Ovary (tissue), 9 donors: Measurements from ENCODE around the gene DOCK2. TPM values are rescaled to one million over a fixed set of nuclear protein-coding genes. Genes with fewer than 3 reads are reported as not detected.

Experiments
- DNase-seq, 5 donors: peaks; one replicate each; pipeline ENCODE4 v3.0.0-alpha.2; 2019 to 2020
- H3K27ac ChIP-seq, 2 donors: fragments of 200-600 bp; one replicate each; pipeline versions ENCODE4 v1.5.1 to v1.8.0; 2019 to 2022
- H3K27me3 ChIP-seq: fragments of 200-600 bp; one replicate; pipeline ENCODE4 v1.8.0; 2022
- H3K36me3 ChIP-seq: fragments of 200-600 bp; sonication (generic); one replicate; pipeline ENCODE4 v1.5.1; 2019
- H3K4me1 ChIP-seq: one replicate; pipeline ENCODE4 v1.8.1; 2013; ENCODE audit warnings: mild to moderate bottlenecking, moderate library complexity; ENCODE audit not compliant: insufficient read depth
- H3K4me3 ChIP-seq: fragments of 200-600 bp; sonication (generic); one replicate; pipeline ENCODE4 v1.5.1; 2017
- H3K9me3 ChIP-seq, 2 donors: fragments of 200-600 bp in 1 of 2; sonication (generic) in 1 of 2; one replicate each; pipeline versions ENCODE4 v1.5.1 to v1.8.1; 2013 to 2019; ENCODE audit warnings: mild to moderate bottlenecking in 1 of 2, moderate library complexity in 1 of 2
- EP300 ChIP-seq: sonication (generic); formaldehyde crosslinking; IDR thresholded peaks from one replicate; pipeline ENCODE4 v1.6.1; 2017; ENCODE audit warnings: antibody characterized with exemption
- POLR2A ChIP-seq: fragments of 450-650 bp; IDR thresholded peaks from one replicate; pipeline ENCODE4 v1.6.1; 2017; ENCODE audit warnings: antibody characterized with exemption, mild to moderate bottlenecking, moderate library complexity
- WGBS, 3 donors: extraction: QIAGEN DNeasy Blood & Tissue Kit in 1 of 3; methylation state at CpG; one replicate each; pipeline versions ENCODE4 v1.1.5 to v1.1.7; 2013 to 2017; 5-methylcytosine and 5-hydroxymethylcytosine counted together
- intact Hi-C, 4 donors: fragments of 100-400 bp; cut with DNase I; formaldehyde crosslinking; loops; one replicate each; pipeline versions ENCODE4 v1.11.0 to v1.15.1; 2022 to 2023
- polyA plus RNA-seq, 2 donors: library from polyadenylated mRNA; stranded (reverse); fragments of 200-250 nt in 1 of 2; fragments of 350-450 nt in 1 of 2; fragmentation: Illumina TruSeq in 1 of 2; extraction: RNeasy Lipid Tissue Mini Kit (QIAGEN cat#74804) in 1 of 2; gene quantifications; one replicate each; pipeline ENCODE4 v1.2.3, GENCODE V29; 2013 to 2014
- total RNA-seq, 7 donors: library from RNA; depleted of rRNA in 2 of 7; stranded (reverse); fragments of >200 nt in 2 of 7; fragmentation: NEBNext Ultra II Directional in 3 of 7; extraction: Animal tissue kit (Norgen Biotek cat#: 25700) in 3 of 7; gene quantifications; one replicate each; pipeline versions ENCODE4 v1.1.0 to v1.2.4, GENCODE V29; 2016 to 2023
- TF ChIP-seq, protein P1 (sequence below), 3 donors: fragments of 450-650 bp in 2 of 3; fragments of 200-600 bp in 1 of 3; IDR thresholded peaks; one replicate each; pipeline versions ENCODE4 v1.5.1 to v1.8.0; 2016 to 2022; ENCODE audit warnings: antibody characterized with exemption in 3 of 3, mild to moderate bottlenecking in 1 of 3
- donor health status: DM: no; HTN: no; CAD: no; lungs with moderate emphysema.
- donor health status: DM: no; HTN: no; CAD: no.
- donor health status: Bipolar disorder and iron deficiency.
- donor health status: DM: yes; HTN: yes; CAD: no.
- donor health status: DM: no; HTN: no; CAD: no.
- donor health status: DM: yes; HTN: yes; CAD: no.

The DOCK2 gene
- total and polyA plus RNA-seq, 9 donors: 1.3 to 10.2 (median 5.4) TPM

- Histone ChIP-seq H3K4me3 (no peak overlapping the region), H3K4me1 (no peaks in the 10 kb centered on the region), H3K27me3 (no peaks in the 10 kb centered on the region), H3K27ac (no peak overlapping the region), H3K36me3 (no peaks in the 10 kb centered on the region), H3K9me3 (no peaks in the 10 kb centered on the region)
- DNase-seq: no peak
- WGBS, 3 donors: 51 to 61% (median 58%) methylated on average over 3 of the region's 3 CpGs
- TF ChIP-seq EP300: no peak
- TF ChIP-seq, protein P1, sequence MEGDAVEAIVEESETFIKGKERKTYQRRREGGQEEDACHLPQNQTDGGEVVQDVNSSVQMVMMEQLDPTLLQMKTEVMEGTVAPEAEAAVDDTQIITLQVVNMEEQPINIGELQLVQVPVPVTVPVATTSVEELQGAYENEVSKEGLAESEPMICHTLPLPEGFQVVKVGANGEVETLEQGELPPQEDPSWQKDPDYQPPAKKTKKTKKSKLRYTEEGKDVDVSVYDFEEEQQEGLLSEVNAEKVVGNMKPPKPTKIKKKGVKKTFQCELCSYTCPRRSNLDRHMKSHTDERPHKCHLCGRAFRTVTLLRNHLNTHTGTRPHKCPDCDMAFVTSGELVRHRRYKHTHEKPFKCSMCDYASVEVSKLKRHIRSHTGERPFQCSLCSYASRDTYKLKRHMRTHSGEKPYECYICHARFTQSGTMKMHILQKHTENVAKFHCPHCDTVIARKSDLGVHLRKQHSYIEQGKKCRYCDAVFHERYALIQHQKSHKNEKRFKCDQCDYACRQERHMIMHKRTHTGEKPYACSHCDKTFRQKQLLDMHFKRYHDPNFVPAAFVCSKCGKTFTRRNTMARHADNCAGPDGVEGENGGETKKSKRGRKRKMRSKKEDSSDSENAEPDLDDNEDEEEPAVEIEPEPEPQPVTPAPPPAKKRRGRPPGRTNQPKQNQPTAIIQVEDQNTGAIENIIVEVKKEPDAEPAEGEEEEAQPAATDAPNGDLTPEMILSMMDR (IDR thresholded peaks at IDR 0.05): no peak
- TF ChIP-seq POLR2A: no peak
- intact Hi-C loops: no loop called here
These were observed 199.9 kb downstream of the DOCK2 start for GRCh38 chr5:169836835-169837536.

- intact Hi-C loops: no loop called here
- Histone ChIP-seq H3K4me1 (no peaks in the 10 kb centered on the region), H3K27ac (no peak overlapping the region), H3K4me3 (no peak overlapping the region), H3K36me3 (no peaks in the 10 kb centered on the region), H3K9me3 (no peaks in the 10 kb centered on the region), H3K27me3 (no peaks in the 10 kb centered on the region)
- no peak for DNase-seq
- TF ChIP-seq POLR2A: no peak
- TF ChIP-seq EP300: no peak
- TF ChIP-seq, protein P1 (IDR thresholded peaks at IDR 0.05): no peak
These were observed 200.6 kb downstream of the DOCK2 start for GRCh38 chr5:169837686-169838085.

DNA sequence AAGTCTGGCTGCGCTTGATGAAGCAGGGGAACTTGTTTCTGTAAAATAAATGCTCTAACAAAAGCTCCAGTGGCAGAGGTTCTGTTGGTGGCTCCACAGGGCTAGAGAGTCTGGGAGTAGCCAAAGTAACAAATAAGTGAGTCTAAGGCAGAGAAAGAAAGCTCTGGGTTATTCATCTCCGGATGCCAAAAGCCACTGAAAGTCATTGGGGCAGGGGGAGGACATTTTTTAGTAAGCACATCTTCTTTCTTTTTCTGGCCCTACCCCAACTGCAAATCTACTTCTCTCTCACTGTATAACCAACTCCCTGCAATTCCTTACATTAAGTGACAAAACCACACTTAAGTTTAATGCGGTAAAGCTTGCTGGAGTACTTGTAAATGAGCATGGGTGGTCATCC is 201.6 kb downstream of the DOCK2 start:
- Histone ChIP-seq H3K4me3 (no peak overlapping the region), H3K27ac (no peak overlapping the region), H3K27me3 (no peaks in the 10 kb centered on the region), H3K36me3 (no peaks in the 10 kb centered on the region), H3K4me1 (no peaks in the 10 kb centered on the region), H3K9me3 (no peaks in the 10 kb centered on the region)
- TF ChIP-seq, protein P1 (IDR thresholded peaks at IDR 0.05): no peak
- TF ChIP-seq POLR2A: no peak
- DNase-seq: no peak
- 78 to 83% (median 80%) methylated on average over 3 of the region's 3 CpGs for WGBS, 3 donors
- intact Hi-C loops: no loop called here

DNA sequence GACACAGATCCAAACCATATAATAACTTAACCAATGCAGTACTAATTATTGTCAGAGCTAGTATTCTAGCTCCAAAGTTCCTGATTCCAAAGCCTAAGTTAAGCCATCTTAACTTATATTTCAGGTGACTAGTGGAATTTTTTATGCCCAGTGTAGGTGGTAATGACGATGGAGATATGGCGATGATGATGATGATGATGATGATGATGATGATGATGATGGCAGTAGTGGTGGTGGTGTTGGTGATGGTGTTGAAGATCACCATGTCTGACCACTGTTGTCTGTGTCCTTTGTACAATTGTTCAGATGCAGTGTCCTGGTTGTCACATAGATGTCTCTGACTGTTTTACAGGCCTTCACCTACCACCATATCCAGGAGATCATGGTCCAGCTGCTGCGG is 203.3 kb downstream of the DOCK2 start:
- Histone ChIP-seq H3K27ac (no peak overlapping the region), H3K9me3 (no peaks in the 10 kb centered on the region), H3K27me3 (no peaks in the 10 kb centered on the region), H3K4me3 (no peak overlapping the region), H3K36me3 (no peaks in the 10 kb centered on the region), H3K4me1 (no peaks in the 10 kb centered on the region)
- TF ChIP-seq, protein P1 (IDR thresholded peaks at IDR 0.05): no peak
- TF ChIP-seq POLR2A (no peak), EP300 (no peak)
- DNase-seq: no peak
- intact Hi-C loops: no loop called here
- WGBS, 3 donors: 87 to 97% (median 87%) methylated on average over 3 of the region's 3 CpGs
